ENCODE results near the gene CHN2.

GRCh38 chr7:29420011-29420410, 225.4 kb downstream of the CHN2 start:
- no peak for TF ChIP-seq CTCF (IDR thresholded peaks at IDR 0.05; ENCODE audit: insufficient read depth, low read length, poor library complexity, severe bottlenecking)
- TF ChIP-seq EZH2phosphoT487 (conservative IDR thresholded peaks at IDR 0.05; ENCODE audit: low read length) = no peak
